Measurements from ENCODE around the gene CADPS2. TPM values are rescaled to one million over a fixed set of nuclear protein-coding genes. Genes with fewer than 3 reads are reported as not detected.

The CADPS2 gene
- total RNA-seq, 1 donor from 2014 or later: 19.1 TPM

DNA sequence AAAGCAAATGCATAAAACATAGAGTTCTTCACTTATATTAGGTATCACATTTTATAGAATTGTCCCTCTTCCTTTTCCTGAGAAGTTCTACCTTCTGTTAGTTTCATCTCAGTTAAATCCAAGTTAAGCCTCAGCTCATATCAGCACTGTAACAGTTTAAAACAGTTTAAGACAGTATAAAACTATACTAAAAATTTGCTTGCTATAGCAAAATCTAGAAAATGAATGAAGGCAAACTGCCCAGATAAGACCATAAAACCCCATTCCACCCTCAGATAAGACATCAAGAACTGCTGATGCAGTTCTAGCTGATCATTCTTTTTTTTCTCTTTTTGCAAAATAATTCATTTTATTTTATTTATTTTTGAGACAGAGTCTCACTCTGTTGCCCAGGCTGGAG lies 364.5 kb downstream of the CADPS2 start:
- Mint-ChIP-seq H3K4me3 (no peak overlapping the region), H3K4me1 (peaks cover 19% of the 10 kb centered on the region), H3K27ac (no peak overlapping the region), H3K36me3 (peaks cover 2% of the 10 kb centered on the region), H3K27me3 (ENCODE audit: insufficient read depth, low read depth) (no peaks in the 10 kb centered on the region), H3K9me3 (no peaks in the 10 kb centered on the region)
- H3F3A ChIP-seq (ENCODE audit: low read depth): peaks cover 51% of the 10 kb centered on the region
- H3K36me3 ChIP-seq: no peaks in the 10 kb centered on the region
- H4K20me1 ChIP-seq (ENCODE audit: low read depth): no peaks in the 10 kb centered on the region
- H3K27me3 ChIP-seq: no peaks in the 10 kb centered on the region
- no peak overlapping the region for H3K4me2 ChIP-seq
- no peak for TF ChIP-seq EZH2 (IDR thresholded peaks at IDR 0.05)
- TF ChIP-seq EZH2phosphoT487 (IDR thresholded peaks at IDR 0.05): no peak
- TF ChIP-seq, protein P1, sequence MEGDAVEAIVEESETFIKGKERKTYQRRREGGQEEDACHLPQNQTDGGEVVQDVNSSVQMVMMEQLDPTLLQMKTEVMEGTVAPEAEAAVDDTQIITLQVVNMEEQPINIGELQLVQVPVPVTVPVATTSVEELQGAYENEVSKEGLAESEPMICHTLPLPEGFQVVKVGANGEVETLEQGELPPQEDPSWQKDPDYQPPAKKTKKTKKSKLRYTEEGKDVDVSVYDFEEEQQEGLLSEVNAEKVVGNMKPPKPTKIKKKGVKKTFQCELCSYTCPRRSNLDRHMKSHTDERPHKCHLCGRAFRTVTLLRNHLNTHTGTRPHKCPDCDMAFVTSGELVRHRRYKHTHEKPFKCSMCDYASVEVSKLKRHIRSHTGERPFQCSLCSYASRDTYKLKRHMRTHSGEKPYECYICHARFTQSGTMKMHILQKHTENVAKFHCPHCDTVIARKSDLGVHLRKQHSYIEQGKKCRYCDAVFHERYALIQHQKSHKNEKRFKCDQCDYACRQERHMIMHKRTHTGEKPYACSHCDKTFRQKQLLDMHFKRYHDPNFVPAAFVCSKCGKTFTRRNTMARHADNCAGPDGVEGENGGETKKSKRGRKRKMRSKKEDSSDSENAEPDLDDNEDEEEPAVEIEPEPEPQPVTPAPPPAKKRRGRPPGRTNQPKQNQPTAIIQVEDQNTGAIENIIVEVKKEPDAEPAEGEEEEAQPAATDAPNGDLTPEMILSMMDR (IDR thresholded peaks at IDR 0.05): no peak
- peak overlapping the region; percentile 47 for H3K27ac ChIP-seq
- no peak for DNase-seq (ENCODE audit: low spot score)
- no peak overlapping the region for H3K9ac ChIP-seq
- H3K79me2 ChIP-seq (ENCODE audit: low read depth): peaks cover 5% of the 10 kb centered on the region
- H2AFZ ChIP-seq (replicated peaks): no peak overlapping the region
- peaks cover 54% of the 10 kb centered on the region for H3K4me1 ChIP-seq
- no peak overlapping the region for H3K4me3 ChIP-seq
- no peaks in the 10 kb centered on the region for H3K9me3 ChIP-seq (ENCODE audit: low read depth)

DNA sequence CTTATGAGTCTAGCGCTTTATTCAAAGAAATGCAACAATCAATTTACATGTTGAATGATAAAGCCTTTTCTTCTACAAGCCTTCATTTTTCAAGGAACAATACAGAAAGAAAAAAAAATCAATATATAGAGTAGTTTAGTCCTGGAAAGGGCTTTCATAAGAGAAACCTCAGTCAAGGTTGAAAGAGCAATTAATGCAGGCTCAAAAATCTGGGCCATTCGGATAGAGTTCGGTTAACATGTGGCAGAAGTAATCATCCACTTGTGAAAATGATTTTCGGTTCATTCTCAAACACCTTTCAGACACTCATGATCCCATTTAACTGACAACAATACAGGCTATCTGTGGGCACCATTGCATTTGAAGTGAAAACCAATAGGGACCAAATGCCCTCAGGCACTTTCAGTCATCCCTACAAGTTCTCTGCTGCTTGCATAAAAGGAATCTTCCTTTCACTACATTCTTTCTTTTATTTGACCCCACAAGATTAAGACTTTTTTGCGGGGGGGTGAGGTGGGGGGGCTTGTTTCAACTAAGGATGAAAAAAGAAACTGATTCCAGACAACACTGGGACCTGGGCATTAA lies 365.2 kb downstream of the CADPS2 start:
- DNase-seq (ENCODE audit: low spot score): peak; percentile 37
- Mint-ChIP-seq H3K4me3 (no peak overlapping the region), H3K4me1 (peaks cover 19% of the 10 kb centered on the region), H3K36me3 (peaks cover 2% of the 10 kb centered on the region), H3K27me3 (ENCODE audit: insufficient read depth, low read depth) (no peaks in the 10 kb centered on the region), H3K27ac (no peak overlapping the region), H3K9me3 (no peaks in the 10 kb centered on the region)
- Histone ChIP-seq H3K9me3 (ENCODE audit: low read depth) (no peaks in the 10 kb centered on the region), H3K27me3 (no peaks in the 10 kb centered on the region), H3K4me1 (peaks cover 54% of the 10 kb centered on the region), H3K79me2 (ENCODE audit: low read depth) (no peaks in the 10 kb centered on the region), H3K4me3 (no peak overlapping the region), H3K9ac (no peak overlapping the region), H3K4me2 (peak overlapping the region; percentile 52), H2AFZ (replicated peaks) (no peak overlapping the region), H3K27ac (peak overlapping the region; percentile 47), H4K20me1 (ENCODE audit: low read depth) (no peaks in the 10 kb centered on the region), H3F3A (ENCODE audit: low read depth) (peaks cover 58% of the 10 kb centered on the region), H3K36me3 (no peaks in the 10 kb centered on the region)
- TF ChIP-seq, protein P1 (IDR thresholded peaks at IDR 0.05): no peak
- no peak for TF ChIP-seq EZH2 (IDR thresholded peaks at IDR 0.05)
- no peak for TF ChIP-seq EZH2phosphoT487 (IDR thresholded peaks at IDR 0.05)

DNA sequence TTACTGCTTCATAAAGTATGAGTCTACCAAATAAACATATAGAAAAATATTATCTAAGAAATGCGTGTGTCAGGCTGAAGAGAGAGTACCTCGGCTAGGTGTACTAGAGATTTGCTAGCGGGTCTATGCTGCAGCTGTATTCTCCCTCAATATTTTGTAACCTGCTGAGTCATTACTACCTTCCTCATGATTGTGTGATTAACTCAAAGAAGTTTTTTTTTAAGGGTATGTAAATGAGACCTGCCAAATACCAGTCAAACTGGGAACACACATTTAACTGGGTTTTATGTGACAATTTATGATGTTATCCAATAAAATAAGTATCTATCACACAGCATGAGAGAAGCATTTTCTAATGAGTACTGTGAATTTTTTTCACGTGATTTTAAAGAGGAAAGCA lies 367.8 kb downstream of the CADPS2 start:
- Histone ChIP-seq H3K4me2 (peak overlapping the region; percentile 67), H4K20me1 (ENCODE audit: low read depth) (no peaks in the 10 kb centered on the region), H3K9me3 (ENCODE audit: low read depth) (no peaks in the 10 kb centered on the region), H2AFZ (replicated peaks) (no peak overlapping the region), H3K27me3 (no peaks in the 10 kb centered on the region), H3K4me3 (peak overlapping the region; percentile 7), H3K36me3 (no peaks in the 10 kb centered on the region), H3K27ac (peak overlapping the region; percentile 43), H3F3A (ENCODE audit: low read depth) (peaks cover 74% of the 10 kb centered on the region), H3K79me2 (ENCODE audit: low read depth) (no peaks in the 10 kb centered on the region), H3K9ac (no peak overlapping the region), H3K4me1 (peaks cover 65% of the 10 kb centered on the region)
- H3K4me1 Mint-ChIP-seq: peaks cover 24% of the 10 kb centered on the region
- H3K9me3 Mint-ChIP-seq: no peaks in the 10 kb centered on the region
- no peak overlapping the region for H3K27ac Mint-ChIP-seq
- H3K36me3 Mint-ChIP-seq: peaks cover 2% of the 10 kb centered on the region
- no peak for DNase-seq (ENCODE audit: low spot score)
- H3K4me3 Mint-ChIP-seq: no peak overlapping the region
- TF ChIP-seq, protein P1 (IDR thresholded peaks at IDR 0.05): no peak
- no peak for TF ChIP-seq EZH2 (IDR thresholded peaks at IDR 0.05)
- no peak for TF ChIP-seq EZH2phosphoT487 (IDR thresholded peaks at IDR 0.05)
- H3K27me3 Mint-ChIP-seq (ENCODE audit: insufficient read depth, low read depth): no peaks in the 10 kb centered on the region

Measured in neural progenitor cell (in vitro differentiated cells).